CD8-positive, alpha-beta memory T cell (primary cell): Measurements from ENCODE around the gene ADAMTS2. TPM values are rescaled to one million over a fixed set of nuclear protein-coding genes. Genes with fewer than 3 reads are reported as not detected.

ENCODE experiments used
- CTCF ChIA-PET: fragments of 350-600 bp; sonication (Branson Sonifier 250); formaldehyde crosslinking; loops from one replicate; lab custom pipeline; 2021; ENCODE audit warnings: antibody characterized with exemption; lab: Charles Lee
- POLR2A ChIA-PET: fragments of 350-600 bp; sonication (Branson Sonifier 250); formaldehyde crosslinking; loops from one replicate; lab custom pipeline; 2021; ENCODE audit warnings: antibody characterized with exemption; lab: Charles Lee
- DNase-seq, 5 donors: peaks; one replicate each; pipeline versions ENCODE4 v3.0.0 to v3.0.0-alpha.2; 2020 to 2022; ENCODE audit warnings: mixed read lengths in 1 of 5
- H3K27ac ChIP-seq: one replicate; pipeline ENCODE4 v1.7.0; 2013; ENCODE audit warnings: low read depth, mild to moderate bottlenecking, low read length, moderate library complexity
- H3K27me3 ChIP-seq: 2 replicates; pipeline ENCODE4 v1.7.0; 2013; ENCODE audit warnings: low read length, mild to moderate bottlenecking; ENCODE audit not compliant: insufficient read depth, poor library complexity, severe bottlenecking
- H3K36me3 ChIP-seq: 2 replicates; pipeline ENCODE4 v1.7.0; 2013; ENCODE audit warnings: mild to moderate bottlenecking, low read length, moderate library complexity; ENCODE audit not compliant: insufficient read depth
- H3K4me1 ChIP-seq: 2 replicates; pipeline ENCODE4 v1.7.0; 2013; ENCODE audit warnings: mild to moderate bottlenecking, low read length, moderate library complexity; ENCODE audit not compliant: insufficient read depth
- H3K4me3 ChIP-seq: 2 replicates; pipeline ENCODE4 v1.7.0; 2013; ENCODE audit warnings: mild to moderate bottlenecking, low read length
- H3K9me3 ChIP-seq: 2 replicates; pipeline ENCODE4 v1.7.0; 2013; ENCODE audit warnings: mild to moderate bottlenecking, low read length
- H3K27ac Mint-ChIP-seq, 8 donors: one replicate each; pipeline ENCODE4 v1.8.0; 2020 to 2021; ENCODE audit warnings: mixed read lengths in 8 of 8, mild to moderate bottlenecking in 6 of 8, inconsistent platforms in 3 of 8, moderate library complexity in 3 of 8
- H3K27me3 Mint-ChIP-seq, 2 donors: one replicate each; pipeline ENCODE4 v1.8.0; 2020 to 2021; ENCODE audit warnings: mixed read lengths in 2 of 2, mild to moderate bottlenecking in 1 of 2, moderate library complexity in 1 of 2
- H3K36me3 Mint-ChIP-seq, 3 donors: one replicate each; pipeline ENCODE4 v1.8.0; 2020 to 2021; ENCODE audit warnings: mixed read lengths in 3 of 3, inconsistent platforms in 1 of 3, mild to moderate bottlenecking in 1 of 3
- H3K4me1 Mint-ChIP-seq, 3 donors: one replicate each; pipeline ENCODE4 v1.8.0; 2020 to 2021; ENCODE audit warnings: mixed read lengths in 3 of 3, inconsistent platforms in 1 of 3, mild to moderate bottlenecking in 1 of 3
- H3K4me3 Mint-ChIP-seq, 7 donors: one replicate each; pipeline ENCODE4 v1.8.0; 2020 to 2021; ENCODE audit warnings: mixed read lengths in 7 of 7, mild to moderate bottlenecking in 6 of 7, moderate library complexity in 4 of 7, inconsistent platforms in 2 of 7
- H3K9me3 Mint-ChIP-seq, 5 donors: one replicate each; pipeline ENCODE4 v1.8.0; 2020 to 2022; ENCODE audit warnings: mixed read lengths in 5 of 5, mild to moderate bottlenecking in 3 of 5, moderate library complexity in 2 of 5, inconsistent platforms in 1 of 5
- polyA plus RNA-seq: library from polyadenylated mRNA; unstranded; fragments of 300-500 nt; fragmentation: Illumina TruSeq; gene quantifications from one replicate; pipeline ENCODE4 v1.2.3, GENCODE V29; 2021
- total RNA-seq, 2 experiments: library from RNA; stranded (reverse); gene quantifications; one replicate each; pipeline ENCODE4 v1.2.3, GENCODE V29; 2021

Gene ADAMTS2
- total and polyA plus RNA-seq, 3 experiments from 2014 or later, result not detected

GRCh38 chr5:179188636-179189035, 156.6 kb downstream of the ADAMTS2 start:
- Mint-ChIP-seq H3K27me3 (peaks cover 2 to 11% of the 10 kb centered on the region in 2 donors), H3K27ac (no peak overlapping the region), H3K4me3 (no peak overlapping the region), H3K36me3 (no peaks in the 10 kb centered on the region), H3K9me3 (peaks cover 0 to 2% (median 0%) of the 10 kb centered on the region in 5 donors), H3K4me1 (no peaks in the 10 kb centered on the region)
- Histone ChIP-seq H3K9me3 (no peaks in the 10 kb centered on the region), H3K36me3 (no peaks in the 10 kb centered on the region), H3K27me3 (no peaks in the 10 kb centered on the region), H3K4me1 (no peaks in the 10 kb centered on the region), H3K27ac (no peak overlapping the region), H3K4me3 (no peak overlapping the region)
- ChIA-PET CTCF (no interaction called here), POLR2A (no interaction called here)
- peak in 1 of 5 donors; percentile 19 for DNase-seq

- Mint-ChIP-seq H3K4me3 (no peak overlapping the region), H3K27ac (no peak overlapping the region), H3K27me3 (peaks cover 2 to 18% of the 10 kb centered on the region in 2 donors), H3K4me1 (no peaks in the 10 kb centered on the region), H3K9me3 (peaks cover 0 to 2% (median 0%) of the 10 kb centered on the region in 5 donors), H3K36me3 (no peaks in the 10 kb centered on the region)
- Histone ChIP-seq H3K4me1 (no peaks in the 10 kb centered on the region), H3K9me3 (no peaks in the 10 kb centered on the region), H3K4me3 (no peak overlapping the region), H3K27ac (no peak overlapping the region), H3K36me3 (no peaks in the 10 kb centered on the region), H3K27me3 (no peaks in the 10 kb centered on the region)
- ChIA-PET POLR2A (no interaction called here), CTCF (no interaction called here)
- peak in 1 of 5 donors; percentile 33 for DNase-seq
These were observed 157.3 kb downstream of the ADAMTS2 start for GRCh38 chr5:179187681-179188575.

- no peak overlapping the region for H3K4me3 Mint-ChIP-seq
- CTCF ChIA-PET, result no interaction called here
- peaks cover 1% of the 10 kb centered on the region for H3K27me3 ChIP-seq
- POLR2A ChIA-PET, result no interaction called here
- no peak overlapping the region for H3K27ac Mint-ChIP-seq
- peaks cover 0 to 2% (median 0%) of the 10 kb centered on the region in 5 donors for H3K9me3 Mint-ChIP-seq
- H3K4me1 ChIP-seq, result no peaks in the 10 kb centered on the region
- H3K4me3 ChIP-seq, result no peak overlapping the region
- peaks cover 1 to 21% of the 10 kb centered on the region in 2 donors for H3K27me3 Mint-ChIP-seq
- no peaks in the 10 kb centered on the region for H3K9me3 ChIP-seq
- H3K27ac ChIP-seq, result no peak overlapping the region
- no peaks in the 10 kb centered on the region for H3K36me3 ChIP-seq
- DNase-seq, result peak in 1 of 5 donors; percentile 10
- no peaks in the 10 kb centered on the region for H3K36me3 Mint-ChIP-seq
- no peaks in the 10 kb centered on the region for H3K4me1 Mint-ChIP-seq
These were observed 158.0 kb downstream of the ADAMTS2 start for GRCh38 chr5:179187229-179187678.

- peaks cover 0 to 2% (median 0%) of the 10 kb centered on the region in 3 donors for H3K4me1 Mint-ChIP-seq
- no peak overlapping the region for H3K27ac Mint-ChIP-seq
- CTCF ChIA-PET, result no interaction called here
These were observed 158.5 kb downstream of the ADAMTS2 start for GRCh38 chr5:179186801-179187200.

GRCh38 chr5:179185941-179186411, 159.3 kb downstream of the ADAMTS2 start:
- Mint-ChIP-seq H3K27ac (no peak overlapping the region), H3K9me3 (peaks cover 0 to 2% (median 0%) of the 10 kb centered on the region in 5 donors), H3K27me3 (peaks cover 2 to 33% of the 10 kb centered on the region in 2 donors), H3K4me1 (peaks cover 0 to 2% (median 0%) of the 10 kb centered on the region in 3 donors), H3K36me3 (no peaks in the 10 kb centered on the region), H3K4me3 (no peak overlapping the region)
- CTCF ChIA-PET, result no interaction called here
- Histone ChIP-seq H3K27ac (no peak overlapping the region), H3K9me3 (no peaks in the 10 kb centered on the region), H3K4me3 (no peak overlapping the region), H3K36me3 (no peaks in the 10 kb centered on the region), H3K27me3 (peaks cover 3% of the 10 kb centered on the region), H3K4me1 (no peaks in the 10 kb centered on the region)
- peak in 1 of 5 donors; percentile 14 for DNase-seq
- POLR2A ChIA-PET, result no interaction called here

More at GRCh38 chr5:179186801-179187200, 158.5 kb downstream of the ADAMTS2 start:
- Histone ChIP-seq H3K36me3 (no peaks in the 10 kb centered on the region), H3K4me3 (no peak overlapping the region), H3K9me3 (no peaks in the 10 kb centered on the region), H3K27me3 (peaks cover 3% of the 10 kb centered on the region), H3K27ac (no peak overlapping the region), H3K4me1 (no peaks in the 10 kb centered on the region)
- H3K9me3 Mint-ChIP-seq, result peaks cover 0 to 2% (median 0%) of the 10 kb centered on the region in 5 donors
- H3K36me3 Mint-ChIP-seq, result no peaks in the 10 kb centered on the region
- peaks cover 2 to 26% of the 10 kb centered on the region in 2 donors for H3K27me3 Mint-ChIP-seq
- no peak overlapping the region for H3K4me3 Mint-ChIP-seq
- peak in 1 of 5 donors; percentile 31 for DNase-seq
- POLR2A ChIA-PET, result no interaction called here

- Mint-ChIP-seq H3K4me1 (peaks cover 0 to 2% (median 0%) of the 10 kb centered on the region in 3 donors), H3K4me3 (no peak overlapping the region), H3K27ac (no peak overlapping the region), H3K27me3 (peaks cover 3 to 37% of the 10 kb centered on the region in 2 donors), H3K36me3 (no peaks in the 10 kb centered on the region), H3K9me3 (peaks cover 0 to 2% (median 0%) of the 10 kb centered on the region in 5 donors)
- ChIA-PET POLR2A (no interaction called here), CTCF (no interaction called here)
- peak in 1 of 5 donors; percentile 20 for DNase-seq
- Histone ChIP-seq H3K27me3 (peaks cover 3% of the 10 kb centered on the region), H3K4me3 (no peak overlapping the region), H3K27ac (no peak overlapping the region), H3K4me1 (no peaks in the 10 kb centered on the region), H3K36me3 (no peaks in the 10 kb centered on the region), H3K9me3 (no peaks in the 10 kb centered on the region)
These were observed 159.9 kb downstream of the ADAMTS2 start for GRCh38 chr5:179185256-179185940.

- peaks cover 3% of the 10 kb centered on the region for H3K27me3 ChIP-seq
- Mint-ChIP-seq H3K36me3 (no peaks in the 10 kb centered on the region), H3K27me3 (peaks cover 7 to 40% of the 10 kb centered on the region in 2 donors), H3K27ac (no peak overlapping the region), H3K4me1 (peaks cover 0 to 2% (median 0%) of the 10 kb centered on the region in 3 donors), H3K4me3 (no peak overlapping the region), H3K9me3 (peaks cover 0 to 2% (median 0%) of the 10 kb centered on the region in 5 donors)
- H3K4me1 ChIP-seq, result no peaks in the 10 kb centered on the region
- no peaks in the 10 kb centered on the region for H3K36me3 ChIP-seq
- H3K9me3 ChIP-seq, result no peaks in the 10 kb centered on the region
- H3K4me3 ChIP-seq, result no peak overlapping the region
- CTCF ChIA-PET, result no interaction called here
- POLR2A ChIA-PET, result no interaction called here
- H3K27ac ChIP-seq, result no peak overlapping the region
- peak in 1 of 5 donors; percentile 39 for DNase-seq
These were observed 160.7 kb downstream of the ADAMTS2 start for GRCh38 chr5:179184521-179185050.
